ENCODE results near the gene SELENOS. TPM values are rescaled to one million over a fixed set of nuclear protein-coding genes. Genes with fewer than 3 reads are reported as not detected.

The SELENOS gene
- total RNA-seq, 3 donors from 2014 or later: 51.8 to 68.1 (median 55.2) TPM

GRCh38 chr15:101273534-101273933 is 3.8 kb downstream of the SELENOS start:
- Mint-ChIP-seq H3K36me3 (ENCODE audit: insufficient read depth) (peaks cover 48% of the 10 kb centered on the region), H3K4me3 (no peak overlapping the region), H3K4me1 (ENCODE audit: low read depth) (peaks cover 30% of the 10 kb centered on the region), H3K27me3 (ENCODE audit: low read depth) (no peaks in the 10 kb centered on the region), H3K9me3 (no peaks in the 10 kb centered on the region)
- DNase-seq (no peak), ATAC-seq (no peak)

GRCh38 chr15:101272584-101272983 is 4.7 kb downstream of the SELENOS start:
- peaks cover 48% of the 10 kb centered on the region for H3K36me3 Mint-ChIP-seq (ENCODE audit: insufficient read depth)
- no peak for ATAC-seq

GRCh38 chr15:101269479-101270223 is 7.6 kb downstream of the SELENOS start:
- Mint-ChIP-seq H3K4me1 (ENCODE audit: low read depth) (peaks cover 6% of the 10 kb centered on the region), H3K27me3 (ENCODE audit: low read depth) (no peaks in the 10 kb centered on the region), H3K36me3 (ENCODE audit: insufficient read depth) (peaks cover 43% of the 10 kb centered on the region), H3K9me3 (no peaks in the 10 kb centered on the region), H3K4me3 (no peak overlapping the region)
- ATAC-seq (no peak), DNase-seq (no peak)

More at GRCh38 chr15:101272584-101272983, 4.7 kb downstream of the SELENOS start:
- Mint-ChIP-seq H3K4me3 (no peak overlapping the region), H3K27me3 (ENCODE audit: low read depth) (no peaks in the 10 kb centered on the region), H3K9me3 (no peaks in the 10 kb centered on the region), H3K4me1 (ENCODE audit: low read depth) (peaks cover 24% of the 10 kb centered on the region)
- no peak for DNase-seq

GRCh38 chr15:101267320-101268104 is 9.8 kb downstream of the SELENOS start:
- peaks cover 24% of the 10 kb centered on the region for H3K36me3 Mint-ChIP-seq (ENCODE audit: insufficient read depth)
- H3K4me3 Mint-ChIP-seq: no peak overlapping the region
- H3K9me3 Mint-ChIP-seq: no peaks in the 10 kb centered on the region
- no peaks in the 10 kb centered on the region for H3K27me3 Mint-ChIP-seq (ENCODE audit: low read depth)
- ATAC-seq: no peak
- no peaks in the 10 kb centered on the region for H3K4me1 Mint-ChIP-seq (ENCODE audit: low read depth)
- DNase-seq: no peak

GRCh38 chr15:101266787-101267186 is 10.5 kb downstream of the SELENOS start:
- Mint-ChIP-seq H3K9me3 (no peaks in the 10 kb centered on the region), H3K4me1 (ENCODE audit: low read depth) (no peaks in the 10 kb centered on the region), H3K36me3 (ENCODE audit: insufficient read depth) (peaks cover 20% of the 10 kb centered on the region), H3K27me3 (ENCODE audit: low read depth) (no peaks in the 10 kb centered on the region), H3K4me3 (no peak overlapping the region)
- DNase-seq (no peak), ATAC-seq (no peak)

- H3K36me3 Mint-ChIP-seq (ENCODE audit: insufficient read depth): peaks cover 13% of the 10 kb centered on the region
- H3K9me3 Mint-ChIP-seq: no peaks in the 10 kb centered on the region
- no peak for ATAC-seq
- H3K27me3 Mint-ChIP-seq (ENCODE audit: low read depth): no peaks in the 10 kb centered on the region
- no peaks in the 10 kb centered on the region for H3K4me1 Mint-ChIP-seq (ENCODE audit: low read depth)
- DNase-seq: no peak
- no peak overlapping the region for H3K4me3 Mint-ChIP-seq
Measured at GRCh38 chr15:101266034-101266433, 11.3 kb downstream of the SELENOS start.

GRCh38 chr15:101264911-101265641 is 12.2 kb downstream of the SELENOS start:
- Mint-ChIP-seq H3K27me3 (ENCODE audit: low read depth) (no peaks in the 10 kb centered on the region), H3K36me3 (ENCODE audit: insufficient read depth) (peaks cover 10% of the 10 kb centered on the region), H3K4me3 (no peak overlapping the region), H3K9me3 (no peaks in the 10 kb centered on the region), H3K4me1 (ENCODE audit: low read depth) (no peaks in the 10 kb centered on the region)
- ATAC-seq (no peak), DNase-seq (no peak)

GRCh38 chr15:101264011-101264410 is 13.3 kb downstream of the SELENOS start:
- H3K9me3 Mint-ChIP-seq: no peaks in the 10 kb centered on the region
- H3K4me3 Mint-ChIP-seq: no peak overlapping the region
- peaks cover 3% of the 10 kb centered on the region for H3K36me3 Mint-ChIP-seq (ENCODE audit: insufficient read depth)
- ATAC-seq: no peak
- no peaks in the 10 kb centered on the region for H3K4me1 Mint-ChIP-seq (ENCODE audit: low read depth)
- H3K27me3 Mint-ChIP-seq (ENCODE audit: low read depth): no peaks in the 10 kb centered on the region
- DNase-seq: no peak

- no peak for ATAC-seq
- Mint-ChIP-seq H3K9me3 (no peaks in the 10 kb centered on the region), H3K4me3 (no peak overlapping the region), H3K4me1 (ENCODE audit: low read depth) (peaks cover 2% of the 10 kb centered on the region), H3K36me3 (ENCODE audit: insufficient read depth) (no peaks in the 10 kb centered on the region), H3K27me3 (ENCODE audit: low read depth) (peaks cover 2% of the 10 kb centered on the region)
- DNase-seq: no peak
Measured at GRCh38 chr15:101262551-101262950, 14.7 kb downstream of the SELENOS start.

GRCh38 chr15:101258238-101259144 is 18.8 kb downstream of the SELENOS start:
- ATAC-seq (peak; percentile 39 to 52), DNase-seq (peak; percentile 50)
- no peaks in the 10 kb centered on the region for H3K36me3 Mint-ChIP-seq (ENCODE audit: insufficient read depth)
- H3K27me3 Mint-ChIP-seq (ENCODE audit: low read depth): peaks cover 2% of the 10 kb centered on the region
- no peak overlapping the region for H3K4me3 Mint-ChIP-seq
- H3K9me3 Mint-ChIP-seq: no peaks in the 10 kb centered on the region
- H3K4me1 Mint-ChIP-seq (ENCODE audit: low read depth): peaks cover 16% of the 10 kb centered on the region

- Mint-ChIP-seq H3K36me3 (ENCODE audit: insufficient read depth) (no peaks in the 10 kb centered on the region), H3K4me1 (ENCODE audit: low read depth) (peaks cover 27% of the 10 kb centered on the region), H3K27me3 (ENCODE audit: low read depth) (peaks cover 2% of the 10 kb centered on the region), H3K9me3 (no peaks in the 10 kb centered on the region), H3K4me3 (no peak overlapping the region)
- ATAC-seq (no peak), DNase-seq (no peak)
Measured at GRCh38 chr15:101256757-101257156, 20.5 kb downstream of the SELENOS start.

GRCh38 chr15:101255615-101256241 is 21.6 kb downstream of the SELENOS start:
- Mint-ChIP-seq H3K27me3 (ENCODE audit: low read depth) (peaks cover 2% of the 10 kb centered on the region), H3K9me3 (no peaks in the 10 kb centered on the region), H3K36me3 (ENCODE audit: insufficient read depth) (peaks cover under 1% of the 10 kb centered on the region), H3K4me1 (ENCODE audit: low read depth) (peaks cover 27% of the 10 kb centered on the region), H3K4me3 (no peak overlapping the region)
- DNase-seq (no peak), ATAC-seq (no peak)

- peaks cover 2% of the 10 kb centered on the region for H3K27me3 Mint-ChIP-seq (ENCODE audit: low read depth)
- H3K9me3 Mint-ChIP-seq: no peaks in the 10 kb centered on the region
- ATAC-seq: no peak
- H3K36me3 Mint-ChIP-seq (ENCODE audit: insufficient read depth): peaks cover 6% of the 10 kb centered on the region
- DNase-seq: no peak
- H3K4me3 Mint-ChIP-seq: no peak overlapping the region
- H3K4me1 Mint-ChIP-seq (ENCODE audit: low read depth): peaks cover 32% of the 10 kb centered on the region
Measured at GRCh38 chr15:101255051-101255395, 22.3 kb downstream of the SELENOS start.
